Right lobe of liver (tissue), 6 donors: ENCODE measurements around the gene GSDMA. TPM values are rescaled to one million over a fixed set of nuclear protein-coding genes. Genes with fewer than 3 reads are reported as not detected.

ENCODE experiments used
- ATAC-seq, 4 donors: fragments of 200-7000 bp; cut with Tn5 transposase; one replicate each; pipeline ENCODE4 v1.9.1; 2020; ENCODE audit warnings: mild to moderate bottlenecking in 4 of 4, moderate library complexity in 4 of 4
- DNase-seq, 3 donors: peaks; one replicate each; pipeline ENCODE4 v3.0.0-alpha.2; 2020
- H3K27ac ChIP-seq, 3 donors: fragments of 200-600 bp; one replicate each; pipeline ENCODE4 v1.8.0; 2022
- H3K27me3 ChIP-seq, 2 donors: fragments of 200-600 bp; one replicate each; pipeline ENCODE4 v1.8.0; 2022
- H3K36me3 ChIP-seq, 4 donors: fragments of 200-600 bp; sonication (generic) in 1 of 4; one replicate each; pipeline versions ENCODE4 v1.5.1 to v1.8.0; 2017 to 2022; ENCODE audit warnings: control low read depth in 1 of 4
- H3K4me1 ChIP-seq, 4 donors: fragments of 200-600 bp; sonication (generic) in 1 of 4; one replicate each; pipeline versions ENCODE4 v1.5.1 to v1.8.0; 2017 to 2022; ENCODE audit warnings: control low read depth in 1 of 4
- H3K4me3 ChIP-seq, 3 donors: fragments of 200-600 bp; one replicate each; pipeline ENCODE4 v1.8.0; 2022
- H3K9me3 ChIP-seq, 4 donors: fragments of 200-600 bp; sonication (generic) in 1 of 4; one replicate each; pipeline versions ENCODE4 v1.5.1 to v1.8.0; 2017 to 2022; ENCODE audit warnings: control low read depth in 1 of 4
- POLR2A ChIP-seq: fragments of 450-650 bp; IDR thresholded peaks from one replicate; pipeline ENCODE4 v1.6.1; 2017; ENCODE audit warnings: antibody characterized with exemption, mild to moderate bottlenecking
- WGBS: methylation state at CpG from one replicate; pipeline ENCODE4 v1.1.6; 2018; ENCODE audit warnings: low coverage, low lambda C conversion rate; ENCODE audit not compliant: insufficient coverage; ENCODE audit errors: missing lambda C conversion rate; 5-methylcytosine and 5-hydroxymethylcytosine counted together
- intact Hi-C, 2 donors: fragments of 100-400 bp; cut with DNase I; formaldehyde crosslinking; loops; one replicate each; pipeline versions ENCODE4 v1.11.2 to v1.14.1; 2022
- total RNA-seq, 6 experiments: library from RNA; depleted of rRNA in 2 of 6; stranded (reverse); fragments of >200 nt in 2 of 6; fragmentation: NEBNext Ultra II Directional in 3 of 6; extraction: Animal tissue kit (Norgen Biotek cat#: 25700) in 3 of 6; gene quantifications; one replicate each; pipeline versions ENCODE4 v1.1.0 to v1.2.4, GENCODE V29; 2016 to 2023
- TF ChIP-seq, protein P1 (sequence below), 4 donors: fragments of 200-600 bp in 3 of 4; fragments of 450-650 bp in 1 of 4; IDR thresholded peaks; one replicate each; pipeline versions ENCODE4 v1.5.1 to v1.8.0; 2016 to 2022; ENCODE audit warnings: antibody characterized with exemption in 4 of 4, mild to moderate bottlenecking in 2 of 4
- donor health status: DM: no; HTN: yes; CAD: no.
- donor health status: DM: no; HTN: no; CAD: no.
- donor health status: DM: no; HTN: no; CAD: no.
- donor health status: DM: no; HTN: yes; CAD: no.
- donor health status: DM: no; HTN: yes; CAD: no.

GSDMA gene
- total RNA-seq, 6 experiments from 2014 or later = 0.42 to 0.99 TPM; not detected in 4

DNA sequence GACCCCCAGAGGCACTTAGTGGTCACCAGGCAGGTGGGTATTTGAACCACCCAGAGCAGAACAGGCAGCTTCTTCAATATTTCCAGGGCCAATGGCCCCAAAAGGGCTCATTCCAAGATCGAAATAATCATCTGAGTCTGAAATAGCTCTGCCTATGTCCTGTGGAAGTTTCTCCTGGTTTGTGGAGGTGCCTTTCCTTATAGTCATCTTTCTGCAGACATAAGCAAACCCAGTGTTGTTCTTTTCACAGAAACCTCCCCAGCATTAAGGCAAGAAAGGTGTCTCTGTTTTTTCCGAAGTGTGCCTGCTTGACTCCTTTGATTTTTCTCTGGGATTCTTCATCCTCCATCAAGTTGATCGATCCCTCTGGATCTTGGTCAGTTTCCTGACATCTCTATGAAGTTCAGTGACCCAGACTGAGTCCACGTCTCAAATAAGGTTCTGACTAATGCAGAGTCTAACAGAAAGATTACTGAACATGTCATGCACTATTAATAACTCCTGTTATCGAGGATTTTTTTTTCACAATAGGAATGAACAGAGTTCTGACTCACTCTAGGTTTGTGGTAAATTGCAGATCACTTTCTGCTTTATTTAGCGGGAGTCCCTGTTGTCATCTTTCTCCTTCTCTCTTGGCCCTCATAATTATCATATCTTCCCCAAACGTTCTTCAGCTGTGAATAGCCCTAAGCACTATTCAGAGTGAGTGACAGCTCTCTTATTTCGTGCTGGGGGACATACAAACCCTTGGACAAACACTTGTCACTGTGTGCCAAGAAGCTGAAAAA lies 33.8 kb upstream of the GSDMA start:
- Histone ChIP-seq H3K36me3 (no peaks in the 10 kb centered on the region), H3K4me3 (no peak overlapping the region), H3K27me3 (no peaks in the 10 kb centered on the region), H3K27ac (peak overlapping the region; percentile 89 to 98 (median 95)), H3K9me3 (no peaks in the 10 kb centered on the region), H3K4me1 (peaks cover 0 to 34% (median 17%) of the 10 kb centered on the region in 4 donors)
- peak in 1 of 4 donors; percentile 16 for ATAC-seq
- DNase-seq = no peak
- intact Hi-C loops = no loop called here
- WGBS = 33% methylated on average over 7 of the region's 8 CpGs
- no peak for TF ChIP-seq POLR2A
- TF ChIP-seq, protein P1, sequence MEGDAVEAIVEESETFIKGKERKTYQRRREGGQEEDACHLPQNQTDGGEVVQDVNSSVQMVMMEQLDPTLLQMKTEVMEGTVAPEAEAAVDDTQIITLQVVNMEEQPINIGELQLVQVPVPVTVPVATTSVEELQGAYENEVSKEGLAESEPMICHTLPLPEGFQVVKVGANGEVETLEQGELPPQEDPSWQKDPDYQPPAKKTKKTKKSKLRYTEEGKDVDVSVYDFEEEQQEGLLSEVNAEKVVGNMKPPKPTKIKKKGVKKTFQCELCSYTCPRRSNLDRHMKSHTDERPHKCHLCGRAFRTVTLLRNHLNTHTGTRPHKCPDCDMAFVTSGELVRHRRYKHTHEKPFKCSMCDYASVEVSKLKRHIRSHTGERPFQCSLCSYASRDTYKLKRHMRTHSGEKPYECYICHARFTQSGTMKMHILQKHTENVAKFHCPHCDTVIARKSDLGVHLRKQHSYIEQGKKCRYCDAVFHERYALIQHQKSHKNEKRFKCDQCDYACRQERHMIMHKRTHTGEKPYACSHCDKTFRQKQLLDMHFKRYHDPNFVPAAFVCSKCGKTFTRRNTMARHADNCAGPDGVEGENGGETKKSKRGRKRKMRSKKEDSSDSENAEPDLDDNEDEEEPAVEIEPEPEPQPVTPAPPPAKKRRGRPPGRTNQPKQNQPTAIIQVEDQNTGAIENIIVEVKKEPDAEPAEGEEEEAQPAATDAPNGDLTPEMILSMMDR (IDR thresholded peaks at IDR 0.05) = no peak

DNA sequence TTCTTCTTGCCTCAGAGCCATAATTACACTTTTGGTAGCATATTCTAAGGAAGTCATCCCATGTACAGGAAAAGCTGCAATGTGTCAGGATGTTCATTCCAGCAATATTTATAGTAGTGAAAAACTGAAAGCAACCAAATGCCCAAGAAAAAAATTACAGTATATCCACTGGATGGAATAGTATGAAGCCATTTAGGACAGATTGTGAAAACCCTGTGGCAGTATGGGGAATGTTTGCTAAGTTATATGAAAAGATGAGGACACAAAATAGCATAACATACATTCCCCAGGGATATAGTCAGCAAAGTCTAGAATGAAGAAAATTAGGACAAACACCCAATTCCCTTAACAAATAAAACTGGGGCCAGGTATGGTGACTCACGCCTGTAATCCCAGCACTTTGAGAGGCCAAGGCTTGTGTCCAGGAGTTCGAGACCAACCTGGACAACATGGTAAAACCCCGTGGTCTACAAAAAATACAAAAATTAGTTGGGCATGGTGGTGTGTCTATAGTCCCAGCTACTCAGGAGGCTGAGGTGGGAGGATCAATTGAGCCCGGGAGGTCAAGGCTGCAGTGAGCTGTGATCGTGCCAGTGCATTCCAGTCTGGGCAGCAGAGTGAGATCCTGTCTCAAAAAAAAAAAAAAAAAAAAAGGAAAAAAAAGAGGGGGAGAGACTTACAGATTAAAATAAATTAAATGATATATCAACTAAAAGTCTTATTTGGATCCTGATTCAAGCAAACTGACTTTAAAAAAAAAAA lies 33.0 kb upstream of the GSDMA start:
- Histone ChIP-seq H3K9me3 (no peaks in the 10 kb centered on the region), H3K27me3 (no peaks in the 10 kb centered on the region), H3K4me1 (peaks cover 0 to 31% (median 17%) of the 10 kb centered on the region in 4 donors), H3K27ac (peak overlapping the region in 1 of 3 donors; percentile 95), H3K4me3 (no peak overlapping the region), H3K36me3 (no peaks in the 10 kb centered on the region)
- ATAC-seq (no peak), DNase-seq (no peak)
- WGBS = 50% methylated on average over 3 of the region's 5 CpGs
- intact Hi-C loops = no loop called here
- no peak for TF ChIP-seq POLR2A

DNA sequence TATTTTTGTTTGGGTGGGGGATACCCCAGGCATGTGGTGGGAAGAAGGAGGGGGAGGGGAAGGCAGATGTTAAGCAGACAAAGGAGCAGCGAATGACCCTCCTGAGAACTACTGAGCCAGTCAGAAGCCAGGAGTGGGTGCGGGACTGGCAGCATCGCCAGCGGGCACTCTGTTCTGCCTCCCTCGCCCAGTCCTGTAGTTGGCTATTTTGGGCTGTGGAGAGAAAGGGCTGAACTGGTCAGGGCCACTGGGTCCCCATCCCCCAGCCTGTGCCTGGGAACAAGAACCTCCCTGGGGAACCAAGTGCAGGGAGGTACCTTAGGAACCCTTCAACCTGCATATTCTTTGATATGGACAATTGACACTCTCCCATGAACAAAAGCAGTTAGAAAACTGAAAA lies 28.9 kb upstream of the GSDMA start:
- Histone ChIP-seq H3K36me3 (no peaks in the 10 kb centered on the region), H3K27me3 (no peaks in the 10 kb centered on the region), H3K4me1 (peaks cover 0 to 14% (median 6%) of the 10 kb centered on the region in 4 donors), H3K9me3 (no peaks in the 10 kb centered on the region), H3K4me3 (no peak overlapping the region), H3K27ac (peak overlapping the region in 2 of 3 donors; percentile 1 to 5)
- ATAC-seq (peak; percentile 11 to 68 (median 48)), DNase-seq (no peak)
- WGBS = 64% methylated on average over 5 of the region's 5 CpGs
- TF ChIP-seq, protein P1 (IDR thresholded peaks at IDR 0.05) = no peak
- TF ChIP-seq POLR2A = no peak
- intact Hi-C loops = no loop called here

DNA sequence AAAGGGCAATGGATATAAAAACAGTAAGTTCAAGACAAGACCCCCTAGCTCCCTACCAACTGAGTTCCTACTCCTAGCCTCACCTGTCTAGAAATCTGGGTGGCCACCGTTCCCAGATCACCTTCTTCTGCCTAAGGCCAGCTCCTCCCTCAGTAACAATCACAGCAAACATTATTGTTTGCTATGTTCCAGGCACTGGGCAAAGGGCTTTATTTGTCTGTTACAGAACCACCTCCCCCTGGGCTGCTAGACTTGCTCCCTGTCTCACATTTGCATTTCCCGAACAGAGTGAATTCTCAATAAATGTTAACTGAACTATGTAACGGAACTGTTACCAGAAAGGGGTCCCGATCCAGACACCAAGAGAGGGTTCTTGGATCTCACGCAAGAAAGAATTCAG lies 28.5 kb upstream of the GSDMA start:
- Histone ChIP-seq H3K27me3 (no peaks in the 10 kb centered on the region), H3K36me3 (no peaks in the 10 kb centered on the region), H3K4me3 (peak overlapping the region in 1 of 3 donors; percentile 27), H3K9me3 (no peaks in the 10 kb centered on the region), H3K4me1 (peaks cover 0 to 14% (median 5%) of the 10 kb centered on the region in 4 donors), H3K27ac (peak overlapping the region in 2 of 3 donors; percentile 1 to 5)
- intact Hi-C loops = no loop called here
- ATAC-seq = peak; percentile 50 to 88 (median 77)
- WGBS = 32% methylated on average over 5 of the region's 5 CpGs
- DNase-seq = no peak
- TF ChIP-seq, protein P1 (IDR thresholded peaks at IDR 0.05) = no peak
- no peak for TF ChIP-seq POLR2A

DNA sequence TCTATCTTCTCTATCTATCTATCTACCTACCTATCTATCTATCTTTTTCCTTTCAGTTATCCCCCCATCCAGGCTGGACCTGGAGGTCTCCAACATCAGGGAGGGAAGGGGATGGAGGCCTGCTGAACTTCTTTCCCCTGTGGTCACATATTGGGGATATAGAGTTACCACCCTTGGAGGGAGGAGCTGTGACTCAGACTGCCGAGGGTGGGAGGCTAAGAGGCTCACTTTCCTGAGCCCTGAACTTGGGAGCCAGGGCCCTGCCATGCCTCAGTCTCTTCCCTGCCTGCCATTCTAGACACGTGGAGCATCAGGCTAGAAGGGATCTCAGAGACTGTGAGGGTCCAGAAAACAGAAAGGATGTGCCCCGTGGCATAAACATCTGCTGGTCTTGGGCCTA lies 26.9 kb upstream of the GSDMA start:
- no peak for TF ChIP-seq POLR2A
- TF ChIP-seq, protein P1 (IDR thresholded peaks at IDR 0.05) = no peak
- intact Hi-C loops = no loop called here
- Histone ChIP-seq H3K27ac (no peak overlapping the region), H3K27me3 (no peaks in the 10 kb centered on the region), H3K4me1 (peaks cover 0 to 14% (median 5%) of the 10 kb centered on the region in 4 donors), H3K4me3 (no peak overlapping the region), H3K9me3 (no peaks in the 10 kb centered on the region), H3K36me3 (no peaks in the 10 kb centered on the region)
- 60% methylated on average over 1 of the region's 3 CpGs for WGBS
- ATAC-seq = no peak
- no peak for DNase-seq
